ENCODE data around the gene GRK5.

Gene GRK5

DNA sequence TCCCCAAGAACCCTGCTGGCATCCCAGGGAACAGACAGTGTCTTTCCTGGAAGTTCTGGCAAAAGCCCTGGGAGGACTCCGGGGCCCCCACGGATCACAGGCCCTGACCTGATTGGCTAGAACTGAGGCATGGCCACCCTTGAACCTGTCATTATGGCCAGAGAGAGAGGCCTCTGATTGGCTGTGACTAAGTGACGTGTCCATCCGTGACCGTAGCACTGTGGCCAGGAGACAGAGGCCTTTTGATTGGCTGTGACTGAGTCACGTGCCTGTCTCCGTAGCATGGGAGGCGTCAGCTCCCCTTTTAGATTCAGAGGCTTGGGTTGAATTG lies 171.3 kb downstream of the GRK5 start:
- Histone ChIP-seq H3K27ac (peak overlapping the region; percentile 2 to 36), H3K4me1 (peaks cover 0 to 40% (median 15%) of the 10 kb centered on the region in 4 donors), H3K9me3 (no peaks in the 10 kb centered on the region), H3K4me3 (no peak overlapping the region), H3K36me3 (peaks cover 5 to 16% (median 12%) of the 10 kb centered on the region in 3 donors), H3K27me3 (no peaks in the 10 kb centered on the region)
- intact Hi-C loops (cut with DNase I; ENCODE audit: low total_unique reads): no loop called here
- DNase-seq: no peak
- TF ChIP-seq CTCF (IDR thresholded peaks at IDR 0.05): no peak

DNA sequence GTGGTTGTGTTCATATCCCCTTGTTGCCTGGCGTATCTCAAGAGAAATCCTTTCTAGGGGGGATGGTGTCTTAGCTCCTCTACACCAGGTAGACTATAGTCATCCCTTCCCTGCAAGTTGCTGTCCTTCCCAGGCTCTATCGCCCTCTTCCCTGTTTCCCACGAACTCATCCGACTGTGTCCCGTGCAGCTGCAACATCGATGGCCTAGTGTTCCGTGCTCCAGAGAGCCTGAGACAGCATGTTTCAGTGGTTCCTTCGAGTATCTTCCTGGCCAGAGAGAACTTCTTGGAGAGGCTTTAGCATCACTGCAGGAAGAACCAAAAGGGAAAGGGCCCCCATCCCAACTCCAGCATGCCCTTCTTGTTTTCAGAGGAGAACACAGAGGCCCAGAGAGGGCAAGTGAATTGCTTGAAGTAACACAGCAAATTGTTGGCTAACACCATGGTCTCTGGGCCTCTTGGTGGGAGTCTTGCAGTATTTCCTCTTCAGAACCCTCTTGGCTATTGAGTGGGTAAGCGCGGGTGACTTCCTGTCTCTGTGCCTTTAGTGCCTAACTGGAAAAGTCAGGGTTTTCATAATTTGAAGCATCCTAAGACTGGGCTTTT lies 172.2 kb downstream of the GRK5 start:
- DNase-seq: no peak
- TF ChIP-seq CTCF (IDR thresholded peaks at IDR 0.05): no peak

DNA sequence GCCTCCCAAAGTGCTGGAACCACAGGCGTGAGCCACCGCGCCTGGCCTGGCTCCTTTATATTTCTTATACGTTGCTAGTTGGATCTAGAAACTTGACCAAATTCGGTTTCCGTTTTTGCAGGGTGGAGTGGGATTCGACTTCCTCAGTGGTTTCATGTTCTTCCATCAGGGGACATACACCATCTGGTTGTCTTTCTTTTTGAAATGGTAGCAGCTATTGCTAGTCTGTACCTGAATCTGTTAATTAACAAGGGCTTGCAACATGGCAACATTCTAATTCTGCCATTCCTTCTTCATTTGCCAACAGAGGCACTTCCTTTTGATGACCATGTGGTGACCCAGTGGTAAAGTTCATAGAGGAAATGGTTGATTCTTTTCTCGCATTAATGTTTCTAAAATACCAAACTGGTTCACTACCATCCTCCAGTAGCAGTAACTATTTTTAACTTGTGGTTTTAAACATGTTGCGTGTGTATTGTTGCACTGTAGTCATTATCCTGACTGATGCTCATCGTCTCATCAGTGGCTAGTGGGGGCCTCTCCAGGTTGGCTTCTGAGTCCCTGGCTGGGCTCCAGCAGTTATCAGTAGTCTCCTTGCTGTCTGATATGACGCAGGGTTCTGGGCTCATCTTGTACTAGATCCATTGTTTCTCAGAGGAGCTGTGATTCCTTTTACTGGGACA lies 175.9 kb downstream of the GRK5 start:
- DNase-seq: no peak
- intact Hi-C loops (cut with DNase I; ENCODE audit: low total_unique reads): no loop called here
- H3K4me3 ChIP-seq: no peak overlapping the region
- peaks cover 5 to 22% (median 16%) of the 10 kb centered on the region in 3 donors for H3K36me3 ChIP-seq
- H3K27ac ChIP-seq: no peak overlapping the region
- H3K27me3 ChIP-seq: no peaks in the 10 kb centered on the region
- H3K9me3 ChIP-seq: no peaks in the 10 kb centered on the region
- no peak for TF ChIP-seq CTCF (IDR thresholded peaks at IDR 0.05)
- H3K4me1 ChIP-seq: peaks cover 0 to 7% (median 5%) of the 10 kb centered on the region in 4 donors

More for the DNA sequence above, 172.2 kb downstream of the GRK5 start:
- H3K27me3 ChIP-seq: no peaks in the 10 kb centered on the region
- no peaks in the 10 kb centered on the region for H3K9me3 ChIP-seq
- no peak overlapping the region for H3K27ac ChIP-seq
- intact Hi-C loops (cut with DNase I; ENCODE audit: low total_unique reads): no loop called here
- peaks cover 0 to 35% (median 15%) of the 10 kb centered on the region in 4 donors for H3K4me1 ChIP-seq
- no peak overlapping the region for H3K4me3 ChIP-seq
- H3K36me3 ChIP-seq: peaks cover 5 to 18% (median 16%) of the 10 kb centered on the region in 3 donors

DNA sequence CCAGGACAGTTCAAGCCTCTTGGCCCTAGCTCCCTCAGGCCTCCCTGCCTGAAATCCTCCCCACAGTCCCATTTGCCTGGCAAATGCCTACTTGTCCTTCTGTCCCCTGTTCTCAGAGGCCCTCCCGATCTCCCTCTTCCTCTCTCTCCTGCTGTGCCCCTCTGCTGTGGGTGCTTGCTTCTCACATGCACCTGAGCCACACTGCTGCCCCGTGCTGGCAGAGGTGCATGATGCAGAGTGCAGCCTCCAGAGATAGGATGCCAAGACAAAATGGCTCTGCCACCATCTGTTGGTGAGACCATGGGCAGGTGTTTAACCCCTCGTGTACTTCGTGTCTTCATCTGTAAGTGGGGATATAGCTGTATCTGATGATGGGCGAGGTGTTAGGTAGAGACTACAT lies 176.8 kb downstream of the GRK5 start:
- DNase-seq: no peak
- H3K9me3 ChIP-seq: no peaks in the 10 kb centered on the region
- H3K27ac ChIP-seq: no peak overlapping the region
- H3K4me3 ChIP-seq: no peak overlapping the region
- H3K27me3 ChIP-seq: no peaks in the 10 kb centered on the region
- no peaks in the 10 kb centered on the region for H3K4me1 ChIP-seq
- H3K36me3 ChIP-seq: peaks cover 5 to 27% (median 19%) of the 10 kb centered on the region in 3 donors
- no peak for TF ChIP-seq CTCF (IDR thresholded peaks at IDR 0.05)
- intact Hi-C loops (cut with DNase I; ENCODE audit: low total_unique reads): no loop called here

- Histone ChIP-seq H3K9me3 (no peaks in the 10 kb centered on the region), H3K27ac (no peak overlapping the region), H3K4me3 (no peak overlapping the region), H3K4me1 (peaks cover 0 to 6% (median 2%) of the 10 kb centered on the region in 4 donors), H3K27me3 (no peaks in the 10 kb centered on the region), H3K36me3 (peaks cover 0 to 20% (median 9%) of the 10 kb centered on the region in 3 donors)
- intact Hi-C loops (cut with DNase I; ENCODE audit: low total_unique reads): no loop called here
- no peak for DNase-seq
- no peak for TF ChIP-seq CTCF (IDR thresholded peaks at IDR 0.05)
These were observed 179.3 kb downstream of the GRK5 start for GRCh38 chr10:119386666-119387065.

Data from tibial artery (tissue), 4 donors.